Measurements from ENCODE around the gene PDZK1IP1.

DNA sequence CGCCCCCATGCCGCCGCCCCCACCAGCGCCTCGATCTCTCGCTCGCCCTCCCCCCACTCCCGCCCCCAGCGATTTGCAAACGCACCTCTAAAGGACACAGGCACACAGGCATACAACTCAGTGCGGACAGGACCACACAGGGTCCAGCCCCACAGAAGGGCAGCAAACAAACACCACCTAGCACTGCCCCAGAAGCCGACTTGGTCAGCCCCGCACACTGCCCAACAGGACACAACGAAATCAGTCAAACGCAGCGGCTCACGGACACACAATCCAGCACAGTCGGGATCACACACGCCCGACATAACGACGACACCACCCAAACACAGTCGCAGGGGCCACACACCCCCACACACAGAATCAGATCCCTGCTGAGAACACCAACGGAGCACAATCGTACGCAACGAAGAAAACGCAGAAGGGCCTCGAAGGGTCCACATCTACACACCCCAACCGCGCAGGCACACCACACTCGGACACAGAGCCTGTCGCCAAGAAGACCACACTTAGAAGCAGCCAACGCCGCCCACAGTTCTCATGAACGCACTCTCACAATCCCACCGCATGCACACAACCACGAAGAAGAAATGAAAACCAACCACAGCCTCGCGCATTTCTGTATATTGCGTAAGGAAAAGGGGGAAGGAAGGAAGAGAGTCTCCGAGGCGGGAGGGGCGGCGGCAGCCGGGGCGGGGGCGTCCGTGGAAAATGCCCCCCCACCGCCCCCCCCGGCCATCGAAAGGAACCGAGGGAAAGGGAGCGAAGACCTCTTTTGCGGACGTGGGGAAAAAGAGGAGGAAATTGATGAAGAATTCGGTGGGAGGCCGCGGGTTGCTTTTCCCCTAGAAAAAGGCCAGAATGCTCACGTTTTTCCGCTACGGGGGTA is 41.7 kb upstream of the PDZK1IP1 start:
- TF ChIP-seq CTCF (conservative IDR thresholded peaks at IDR 0.05; ENCODE audit: low read length) (no peak), EZH2phosphoT487 (IDR thresholded peaks at IDR 0.05; ENCODE audit: borderline replicate concordance) (no peak)
